Prostate gland (tissue), 2 donors: Measurements from ENCODE around the gene GPR107.

ENCODE experiments used
- CTCF ChIP-seq, 4 experiments: fragments of 200-600 bp in 2 of 4; fragments of 450-650 bp in 2 of 4; sonication (generic) in 2 of 4; IDR thresholded peaks; 1 replicate in 3 of 4; 2 replicates in 1 of 4; pipeline ENCODE4 v1.5.1; 2016 to 2019; ENCODE audit warnings: antibody characterized with exemption in 4 of 4, mild to moderate bottlenecking in 2 of 4, moderate library complexity in 2 of 4
- POLR2A ChIP-seq: fragments of 450-650 bp; IDR thresholded peaks from one replicate; pipeline ENCODE4 v1.6.1; 2016; ENCODE audit warnings: antibody characterized with exemption, mild to moderate bottlenecking

GRCh38 chr9:130154816-130155215 lies 101.1 kb downstream of the GPR107 start:
- TF ChIP-seq POLR2A = no peak
- TF ChIP-seq CTCF (IDR thresholded peaks at IDR 0.05) = no peak
